Muscle layer of colon (tissue), 2 donors: ENCODE data around the gene SLIT3.

ENCODE experiments used
- H3K27ac ChIP-seq: one replicate; pipeline ENCODE4 v1.7.0; 2013; ENCODE audit warnings: low read depth, mild to moderate bottlenecking, low read length, moderate library complexity
- H3K27me3 ChIP-seq, 2 donors: one replicate each; pipeline ENCODE4 v1.7.0; 2013; ENCODE audit warnings: low read length in 2 of 2, mild to moderate bottlenecking in 2 of 2; ENCODE audit not compliant: insufficient read depth in 2 of 2, control insufficient read depth in 1 of 2
- H3K36me3 ChIP-seq: one replicate; pipeline ENCODE4 v1.7.0; 2013; ENCODE audit warnings: mild to moderate bottlenecking, low read length; ENCODE audit not compliant: insufficient read depth
- H3K4me1 ChIP-seq: one replicate; pipeline ENCODE4 v1.7.0; 2013; ENCODE audit warnings: mild to moderate bottlenecking, low read length; ENCODE audit not compliant: insufficient read depth
- H3K4me3 ChIP-seq, 2 donors: one replicate each; pipeline ENCODE4 v1.7.0; 2013; ENCODE audit warnings: low read length in 2 of 2, low read depth in 1 of 2, mild to moderate bottlenecking in 1 of 2, moderate library complexity in 1 of 2
- H3K9ac ChIP-seq: one replicate; pipeline ENCODE4 v1.7.0; 2013; ENCODE audit warnings: low read length
- H3K9me3 ChIP-seq: one replicate; pipeline ENCODE4 v1.7.0; 2013; ENCODE audit warnings: mild to moderate bottlenecking, low read length
- donor health status: abdominal sarcoma.
- donor health status: Adenocarcinoma of cecum.

The SLIT3 gene

DNA sequence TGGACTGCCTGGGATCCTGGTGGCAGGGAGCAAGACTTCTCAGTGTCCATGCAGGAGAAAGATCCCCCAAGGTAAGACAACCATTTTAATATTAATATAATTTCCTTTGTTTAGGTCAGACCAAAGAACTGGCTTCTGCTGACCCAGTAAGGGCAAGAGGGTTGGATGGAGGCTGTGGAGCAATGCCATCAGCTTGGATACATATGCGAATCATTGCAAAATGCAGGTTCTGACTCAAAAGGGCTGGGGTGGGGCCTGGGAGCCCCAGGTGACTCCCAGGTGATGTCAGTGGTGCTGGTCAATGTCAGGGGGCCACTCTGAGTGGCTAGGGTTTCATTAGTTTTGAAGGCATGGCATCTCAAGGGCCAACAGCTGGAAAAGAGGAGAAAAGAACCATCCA is 632.9 kb downstream of the SLIT3 start:
- Histone ChIP-seq H3K27ac (no peak overlapping the region), H3K4me3 (no peak overlapping the region), H3K9ac (no peak overlapping the region), H3K36me3 (no peaks in the 10 kb centered on the region), H3K27me3 (no peaks in the 10 kb centered on the region), H3K4me1 (no peaks in the 10 kb centered on the region), H3K9me3 (no peaks in the 10 kb centered on the region)

DNA sequence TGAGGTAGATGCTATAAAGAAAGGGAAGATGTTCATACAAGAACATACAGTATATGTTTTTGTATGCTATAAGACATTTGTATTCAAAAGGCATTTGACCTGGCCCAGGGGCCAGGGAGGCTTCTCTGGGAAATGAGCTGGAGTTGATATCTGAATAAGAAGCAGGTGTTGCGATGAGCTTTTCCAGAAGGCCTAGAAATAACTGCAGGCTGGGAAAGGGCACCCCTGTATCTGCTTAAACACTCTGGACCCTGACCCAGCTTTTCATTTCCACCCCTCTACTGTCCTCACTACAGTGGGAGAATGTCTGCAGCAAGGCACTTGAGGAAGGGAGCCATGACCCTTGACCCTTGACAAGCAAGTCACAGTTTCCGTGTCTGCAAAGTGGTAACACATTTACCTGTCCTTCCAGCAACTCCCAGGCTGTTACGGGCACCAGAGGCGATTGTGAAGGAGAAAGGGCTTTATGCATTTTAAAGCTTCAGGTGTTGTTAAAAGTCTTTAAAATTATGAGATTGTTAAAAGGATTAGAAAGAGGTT is 633.6 kb downstream of the SLIT3 start:
- no peak overlapping the region for H3K9ac ChIP-seq
- no peak overlapping the region for H3K4me3 ChIP-seq
- no peaks in the 10 kb centered on the region for H3K4me1 ChIP-seq
- no peaks in the 10 kb centered on the region for H3K9me3 ChIP-seq
- H3K27ac ChIP-seq: no peak overlapping the region
- no peaks in the 10 kb centered on the region for H3K36me3 ChIP-seq
- no peaks in the 10 kb centered on the region for H3K27me3 ChIP-seq

DNA sequence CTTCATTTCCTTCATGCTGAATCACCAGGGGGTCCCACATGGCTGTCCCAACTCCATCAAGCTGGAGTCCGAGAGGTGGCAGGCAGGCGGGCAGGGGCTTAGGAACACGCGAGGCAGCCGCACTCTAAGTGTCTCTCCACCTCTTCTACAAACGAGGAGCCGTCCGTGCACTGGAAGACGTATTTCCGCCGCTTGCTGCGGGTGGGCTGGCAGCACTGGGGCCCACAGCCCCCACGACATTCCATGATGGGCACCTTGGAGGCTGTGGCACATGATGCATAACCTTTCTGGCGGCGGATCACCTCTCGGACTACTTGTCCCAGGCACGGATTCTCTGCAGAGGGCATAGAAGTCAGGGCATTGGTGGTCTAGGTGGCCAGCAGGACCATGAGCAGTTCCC is 634.6 kb downstream of the SLIT3 start:
- no peak overlapping the region for H3K27ac ChIP-seq
- H3K4me3 ChIP-seq: no peak overlapping the region
- no peak overlapping the region for H3K9ac ChIP-seq
- no peaks in the 10 kb centered on the region for H3K36me3 ChIP-seq
- no peaks in the 10 kb centered on the region for H3K9me3 ChIP-seq
- no peaks in the 10 kb centered on the region for H3K27me3 ChIP-seq
- H3K4me1 ChIP-seq: no peaks in the 10 kb centered on the region

DNA sequence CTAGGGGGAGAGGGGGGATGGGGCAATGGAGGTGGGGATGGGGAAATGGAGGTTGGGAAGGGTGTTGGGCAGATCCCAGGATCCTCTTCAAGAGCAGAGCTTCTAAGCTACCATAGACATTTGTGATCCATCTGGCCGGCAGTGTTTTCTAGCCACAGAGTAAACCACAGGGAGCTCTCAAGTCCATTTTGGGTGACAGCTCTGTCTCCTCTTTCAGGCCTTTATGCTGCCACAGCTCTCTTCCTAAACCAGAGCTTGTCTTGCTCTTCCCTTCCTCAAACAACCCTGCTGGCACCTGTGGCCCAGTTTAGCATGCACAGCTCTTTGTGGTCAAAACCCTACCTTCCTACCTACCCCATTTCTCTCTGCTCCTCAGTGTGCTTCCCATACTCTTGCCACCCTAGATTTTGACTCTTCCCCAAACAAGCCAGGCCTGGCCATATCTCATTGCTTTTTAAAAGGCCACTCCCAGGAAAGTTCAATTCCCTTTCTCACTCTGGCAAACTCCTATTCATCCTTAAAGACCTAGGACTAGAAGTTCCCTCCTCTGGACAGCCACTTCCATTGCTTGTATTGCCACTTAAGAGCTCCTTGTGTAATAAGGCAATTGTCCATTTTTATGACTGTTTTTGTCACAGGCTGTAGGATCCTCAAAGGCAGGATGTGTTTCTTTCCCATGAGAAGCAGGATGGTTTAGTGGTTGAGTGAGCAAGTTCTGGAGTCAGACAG is 637.5 kb downstream of the SLIT3 start:
- H3K27ac ChIP-seq: no peak overlapping the region
- no peak overlapping the region for H3K4me3 ChIP-seq
- H3K9me3 ChIP-seq: no peaks in the 10 kb centered on the region
- H3K27me3 ChIP-seq: no peaks in the 10 kb centered on the region
- H3K4me1 ChIP-seq: no peaks in the 10 kb centered on the region
- no peaks in the 10 kb centered on the region for H3K36me3 ChIP-seq
- no peak overlapping the region for H3K9ac ChIP-seq

DNA sequence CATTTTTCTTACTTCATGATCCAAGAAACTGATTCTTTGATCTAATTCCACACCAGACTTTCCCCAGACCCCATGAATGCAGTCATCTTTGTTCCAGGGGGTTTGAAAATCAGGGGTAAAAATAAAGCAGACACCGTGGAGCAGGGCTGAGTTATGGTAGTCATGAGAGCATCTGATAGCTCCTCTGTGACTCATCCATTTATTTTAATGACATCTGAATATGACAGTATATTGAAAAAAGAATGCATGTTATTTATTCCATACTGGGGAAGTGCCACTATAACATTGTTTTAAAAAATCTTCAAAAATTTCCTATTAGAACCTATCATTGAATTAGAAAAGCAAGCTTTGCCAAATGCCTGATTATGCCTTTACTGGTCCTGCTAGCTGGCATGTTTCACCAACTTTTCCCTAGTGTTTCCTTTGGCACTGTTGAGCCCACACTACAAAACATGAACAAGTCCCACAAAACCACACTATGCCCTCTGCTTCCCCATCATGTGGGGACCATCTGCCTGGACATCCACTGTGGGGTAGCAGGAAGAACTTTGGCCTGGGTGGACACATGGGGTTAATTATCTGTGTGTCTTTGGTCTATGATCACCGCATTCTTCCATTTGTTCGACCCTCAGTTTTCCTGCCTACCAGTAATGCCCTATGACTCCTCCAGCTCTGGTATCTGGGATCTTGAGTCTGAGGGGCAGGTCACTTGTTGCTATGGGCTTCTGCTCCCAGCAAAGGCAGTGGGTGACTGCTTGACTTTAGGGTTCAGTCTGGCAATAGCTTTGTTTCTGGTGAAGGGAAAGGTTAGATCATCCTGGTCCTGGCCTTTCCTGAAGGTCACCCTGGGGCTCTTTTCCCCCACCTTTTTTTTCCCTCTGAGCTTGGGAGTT is 639.1 kb downstream of the SLIT3 start:
- Histone ChIP-seq H3K9me3 (no peaks in the 10 kb centered on the region), H3K36me3 (no peaks in the 10 kb centered on the region), H3K4me1 (no peaks in the 10 kb centered on the region), H3K27ac (no peak overlapping the region), H3K4me3 (no peak overlapping the region), H3K9ac (no peak overlapping the region), H3K27me3 (no peaks in the 10 kb centered on the region)

DNA sequence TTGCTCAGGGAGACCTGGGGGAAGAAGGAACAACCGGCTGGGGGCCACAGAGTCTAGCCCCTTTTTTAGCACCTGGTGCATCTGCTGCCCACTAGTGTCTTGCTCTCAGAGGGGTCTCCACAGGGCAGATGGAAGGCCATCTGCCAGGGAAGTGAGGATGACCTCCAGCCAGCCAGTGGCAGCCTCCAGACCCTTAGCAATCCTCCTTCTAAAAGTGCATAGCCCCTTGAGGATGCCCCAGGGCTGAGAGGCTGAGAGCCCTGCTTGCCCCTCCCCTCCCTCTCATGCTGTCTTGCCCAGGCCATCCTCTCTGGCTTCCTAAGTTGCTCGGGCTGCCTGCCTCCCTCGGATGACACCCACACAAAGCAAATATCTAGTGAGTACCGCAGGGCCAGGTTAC is 640.2 kb downstream of the SLIT3 start:
- Histone ChIP-seq H3K4me3 (no peak overlapping the region), H3K36me3 (no peaks in the 10 kb centered on the region), H3K4me1 (no peaks in the 10 kb centered on the region), H3K9ac (no peak overlapping the region), H3K27me3 (no peaks in the 10 kb centered on the region), H3K9me3 (no peaks in the 10 kb centered on the region), H3K27ac (no peak overlapping the region)

DNA sequence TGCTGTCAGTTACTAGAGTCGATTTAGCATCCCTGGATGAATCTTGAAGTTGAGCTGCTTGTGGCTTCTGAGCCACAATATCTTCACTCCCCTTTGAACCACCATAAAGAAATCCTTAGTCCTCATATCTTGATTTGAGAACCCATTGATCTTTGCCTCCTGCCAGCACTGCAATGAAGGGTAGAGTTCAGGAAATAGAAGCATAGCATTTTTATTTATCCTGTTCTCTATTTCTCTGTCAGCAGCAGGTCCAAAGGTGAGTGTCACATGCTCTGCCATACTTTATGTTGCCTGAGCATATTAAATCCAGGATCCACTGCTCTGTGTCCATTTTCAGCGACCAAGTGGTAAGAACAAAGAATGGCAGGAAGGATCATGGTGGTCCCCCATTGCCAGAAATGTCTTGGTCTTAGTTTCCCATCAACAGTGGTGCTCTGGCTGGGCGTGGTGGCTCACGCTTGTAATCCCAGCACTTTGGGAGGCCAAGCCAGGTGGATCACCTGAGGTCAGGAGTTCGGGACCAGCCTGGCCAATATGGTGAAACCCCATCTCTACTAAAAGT is 641.6 kb downstream of the SLIT3 start:
- peaks cover under 1% of the 10 kb centered on the region for H3K4me1 ChIP-seq
- H3K36me3 ChIP-seq: no peaks in the 10 kb centered on the region
- H3K9ac ChIP-seq: no peak overlapping the region
- H3K27ac ChIP-seq: no peak overlapping the region
- no peaks in the 10 kb centered on the region for H3K9me3 ChIP-seq
- no peaks in the 10 kb centered on the region for H3K27me3 ChIP-seq
- H3K4me3 ChIP-seq: no peak overlapping the region

DNA sequence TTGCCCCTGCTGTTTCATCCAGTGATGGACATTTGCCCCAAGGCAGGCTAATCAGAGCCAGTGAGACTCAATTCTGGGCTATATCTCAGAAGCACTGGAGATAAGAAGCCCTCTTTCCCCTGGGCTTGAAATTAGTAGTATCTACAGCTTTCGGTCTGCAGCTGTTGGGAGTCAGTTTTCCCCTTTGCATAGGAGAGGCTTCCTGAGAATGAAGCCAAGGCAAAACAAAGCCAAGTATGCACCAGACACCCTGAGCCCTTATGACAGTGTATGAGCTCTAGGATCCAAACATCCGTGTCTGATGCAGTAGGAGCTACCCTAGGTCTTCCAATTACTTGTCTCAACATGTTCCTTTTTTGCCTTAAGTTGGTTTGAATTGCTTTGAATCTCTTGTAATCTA is 642.5 kb downstream of the SLIT3 start:
- no peaks in the 10 kb centered on the region for H3K9me3 ChIP-seq
- no peaks in the 10 kb centered on the region for H3K27me3 ChIP-seq
- H3K36me3 ChIP-seq: no peaks in the 10 kb centered on the region
- peaks cover 7% of the 10 kb centered on the region for H3K4me1 ChIP-seq
- H3K27ac ChIP-seq: peak overlapping the region; percentile 7
- no peak overlapping the region for H3K9ac ChIP-seq
- H3K4me3 ChIP-seq: no peak overlapping the region

DNA sequence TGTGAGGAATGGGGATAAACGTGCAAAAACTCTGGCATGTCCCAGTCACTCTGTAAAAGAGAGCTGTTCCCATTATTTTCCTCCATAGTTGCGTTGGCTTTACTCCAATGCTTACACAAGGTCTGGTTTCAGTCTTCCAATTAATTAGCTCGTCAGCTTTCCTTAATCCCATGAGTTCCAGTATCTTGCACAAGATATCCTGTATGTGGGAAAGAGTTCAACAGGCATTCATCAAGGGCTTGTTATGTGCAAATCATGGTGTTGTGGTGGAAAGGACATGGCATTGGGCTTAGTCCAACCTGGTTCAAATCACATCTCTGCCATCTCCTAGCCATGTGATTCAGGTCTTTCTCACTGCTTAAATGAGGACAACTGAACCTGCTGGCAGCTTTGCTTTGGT is 644.3 kb downstream of the SLIT3 start:
- peaks cover 7% of the 10 kb centered on the region for H3K4me1 ChIP-seq
- no peaks in the 10 kb centered on the region for H3K27me3 ChIP-seq
- H3K9ac ChIP-seq: no peak overlapping the region
- H3K36me3 ChIP-seq: no peaks in the 10 kb centered on the region
- no peak overlapping the region for H3K27ac ChIP-seq
- no peaks in the 10 kb centered on the region for H3K9me3 ChIP-seq
- no peak overlapping the region for H3K4me3 ChIP-seq

DNA sequence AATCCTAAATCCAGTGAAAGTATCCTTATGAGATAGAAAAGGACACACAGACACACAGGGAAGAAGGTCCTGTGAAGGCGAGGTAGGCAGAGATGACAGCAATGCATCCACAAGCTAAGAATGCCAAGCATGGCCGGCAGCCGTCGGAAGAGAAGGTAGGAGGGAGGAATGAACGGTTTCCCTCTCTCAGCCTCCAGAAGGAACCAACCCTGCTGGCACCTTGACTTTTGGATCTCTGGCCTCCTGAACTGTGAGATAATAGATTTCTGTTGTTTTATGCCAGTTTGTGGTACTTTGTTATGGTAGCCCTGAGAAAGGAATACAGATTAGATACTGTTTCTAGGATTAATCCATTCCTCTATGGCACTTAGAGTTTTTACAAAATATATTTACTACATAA is 645.6 kb downstream of the SLIT3 start:
- Histone ChIP-seq H3K9ac (no peak overlapping the region), H3K4me3 (no peak overlapping the region), H3K27me3 (no peaks in the 10 kb centered on the region), H3K4me1 (peaks cover 7% of the 10 kb centered on the region), H3K9me3 (no peaks in the 10 kb centered on the region), H3K36me3 (no peaks in the 10 kb centered on the region), H3K27ac (no peak overlapping the region)

DNA sequence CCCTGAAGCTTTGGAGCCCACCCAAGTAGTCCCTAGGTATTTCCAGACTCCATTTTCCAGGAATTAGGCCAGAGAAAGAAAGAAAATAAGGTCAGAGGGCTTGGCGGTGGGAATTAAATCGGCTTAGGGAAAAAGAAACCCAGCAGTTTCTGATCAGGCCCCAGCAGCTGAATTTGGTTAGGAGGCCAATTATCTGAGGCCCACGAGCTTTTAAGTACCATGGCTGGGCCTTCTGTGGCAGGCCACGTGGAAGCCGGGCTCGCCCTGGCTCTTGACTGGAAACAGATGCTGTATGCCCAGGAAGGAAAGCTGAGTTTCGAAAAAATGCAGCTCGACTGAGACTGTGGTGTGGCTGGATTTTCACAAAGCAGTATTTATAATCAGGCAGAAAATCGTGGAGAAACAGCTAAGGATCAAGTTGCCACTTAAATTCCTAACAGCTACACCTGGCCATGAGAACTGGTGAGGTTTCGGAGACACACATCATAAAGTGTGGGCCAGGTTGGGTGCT is 646.7 kb downstream of the SLIT3 start:
- H3K4me1 ChIP-seq: peaks cover 7% of the 10 kb centered on the region
- H3K4me3 ChIP-seq: peak overlapping the region in 1 of 2 donors; percentile 16
- no peak overlapping the region for H3K9ac ChIP-seq
- no peaks in the 10 kb centered on the region for H3K36me3 ChIP-seq
- no peaks in the 10 kb centered on the region for H3K9me3 ChIP-seq
- no peak overlapping the region for H3K27ac ChIP-seq
- H3K27me3 ChIP-seq: no peaks in the 10 kb centered on the region
